Caco-2 (cell line): ENCODE measurements around the gene CIB2. TPM values are rescaled to one million over a fixed set of nuclear protein-coding genes. Genes with fewer than 3 reads are reported as not detected.

Source experiments
- Bru-seq: library from RNA; stranded (reverse); fragments of 400-500 nt; gene quantifications from one replicate; lab custom pipeline; 2021; lab: Mats Ljungman, UMichigan
- BruChase-seq, 2 experiments: library from RNA; stranded (reverse); fragments of 400-500 nt; gene quantifications; one replicate each; lab custom pipeline; 2021; lab: Mats Ljungman, UMichigan
- BruUV-seq: library from RNA; stranded (reverse); fragments of 400-500 nt; replicated peaks from 2 replicates; lab custom pipeline; 2021; lab: Mats Ljungman, UMichigan
- CTCF ChIA-PET: fragments of 300-600 bp; sonication (Branson Sonifier 250); formaldehyde crosslinking; loops from one replicate; lab custom pipeline; 2022; ENCODE audit warnings: antibody characterized with exemption; lab: Charles Lee
- POLR2A ChIA-PET: fragments of 300-600 bp; sonication (Branson Sonifier 250); formaldehyde crosslinking; loops from one replicate; lab custom pipeline; 2022; ENCODE audit warnings: antibody characterized with exemption; lab: Charles Lee
- DNase-seq, 2 experiments: peaks; one replicate each; pipeline versions ENCODE4 v3.0.0 to v3.0.0-alpha.2; 2020 to 2022
- H3K27me3 ChIP-seq: replicated peaks from 2 replicates; pipeline ENCODE4 v1.6.0; 2011; ENCODE audit warnings: low read length; ENCODE audit not compliant: control insufficient read depth, insufficient read depth
- H3K36me3 ChIP-seq: 2 replicates; pipeline ENCODE4 v1.5.1; 2011; ENCODE audit warnings: low read length; ENCODE audit not compliant: control insufficient read depth, insufficient read depth
- H3K4me1 ChIP-seq: fragments of 250-450 bp; sonication (Bioruptor Pico); 2 replicates; pipeline ENCODE4 v1.5.1; 2020; ENCODE audit warnings: mild to moderate bottlenecking
- H3K4me3 ChIP-seq: 2 replicates; pipeline ENCODE4 v1.5.1; 2011; ENCODE audit warnings: low read depth, mild to moderate bottlenecking, control low read depth, low read length
- H3K9me3 ChIP-seq: fragments of 250-450 bp; sonication (Bioruptor Pico); 2 replicates; pipeline ENCODE4 v1.5.1; 2020; ENCODE audit warnings: mild to moderate bottlenecking, moderate library complexity
- H3K27ac Mint-ChIP-seq: one replicate; pipeline ENCODE4 v1.8.0; 2022; ENCODE audit warnings: mixed read lengths; ENCODE audit not compliant: unreplicated experiment
- H3K27me3 Mint-ChIP-seq: one replicate; pipeline ENCODE4 v1.8.0; 2022; ENCODE audit warnings: mixed read lengths; ENCODE audit not compliant: insufficient read depth, unreplicated experiment
- H3K36me3 Mint-ChIP-seq: one replicate; pipeline ENCODE4 v1.8.0; 2022; ENCODE audit warnings: mild to moderate bottlenecking, mixed read lengths; ENCODE audit not compliant: insufficient read depth, unreplicated experiment
- H3K4me1 Mint-ChIP-seq: one replicate; pipeline ENCODE4 v1.8.0; 2022; ENCODE audit warnings: low read depth, mixed read lengths; ENCODE audit not compliant: unreplicated experiment
- H3K4me3 Mint-ChIP-seq: one replicate; pipeline ENCODE4 v1.8.0; 2022; ENCODE audit warnings: mild to moderate bottlenecking, moderate library complexity, mixed read lengths; ENCODE audit not compliant: unreplicated experiment
- H3K9me3 Mint-ChIP-seq: one replicate; pipeline ENCODE4 v1.8.0; 2022; ENCODE audit warnings: mixed read lengths; ENCODE audit not compliant: unreplicated experiment
- intact Hi-C: fragments of 100-400 bp; cut with micrococcal nuclease; formaldehyde crosslinking; loops from one replicate; pipeline ENCODE4 v1.10.0; 2022; ENCODE audit not compliant: unreplicated experiment
- long read RNA-seq: library from polyadenylated mRNA; stranded (forward); transcript quantifications from one replicate; pipeline ENCODE4 v2.0.0, GENCODE V29; 2022
- total RNA-seq: library from RNA; stranded (reverse); gene quantifications from 2 replicates; pipeline ENCODE4 v1.2.3, GENCODE V29; 2022
- TF ChIP-seq, protein P1 (sequence below), 2 experiments: fragments of 200-600 bp in 1 of 2; IDR thresholded peaks; 1 replicate in 1 of 2; 2 replicates in 1 of 2; pipeline versions ENCODE4 v1.5.1 to v1.8.0; 2011 to 2022; ENCODE audit warnings: antibody characterized with exemption in 1 of 2, control low read depth in 1 of 2, inconsistent platforms in 1 of 2, low read depth in 1 of 2, low read length in 1 of 2, mild to moderate bottlenecking in 1 of 2, moderate library complexity in 1 of 2; ENCODE audit not compliant: insufficient read depth in 1 of 2, severe bottlenecking in 1 of 2, unreplicated experiment in 1 of 2

The CIB2 gene
- 0.67 and 0.75 TPM in 2 replicates for total RNA-seq
- Bru-seq, nascent RNA = percentile 16 among the genes with signal in this experiment
- BruChase-seq, experiment 1, labeled RNA remaining after a 2-hour chase = percentile 13 among the genes with signal in this experiment
- percentile 10 among the genes with signal in this experiment for BruChase-seq, experiment 2, labeled RNA remaining after a 6-hour chase
- long read RNA-seq, partial matches to known transcripts = 0 of 1 reads
- long read RNA-seq, other reads (novel, unspliced or antisense) = 0 of 1 reads

DNA sequence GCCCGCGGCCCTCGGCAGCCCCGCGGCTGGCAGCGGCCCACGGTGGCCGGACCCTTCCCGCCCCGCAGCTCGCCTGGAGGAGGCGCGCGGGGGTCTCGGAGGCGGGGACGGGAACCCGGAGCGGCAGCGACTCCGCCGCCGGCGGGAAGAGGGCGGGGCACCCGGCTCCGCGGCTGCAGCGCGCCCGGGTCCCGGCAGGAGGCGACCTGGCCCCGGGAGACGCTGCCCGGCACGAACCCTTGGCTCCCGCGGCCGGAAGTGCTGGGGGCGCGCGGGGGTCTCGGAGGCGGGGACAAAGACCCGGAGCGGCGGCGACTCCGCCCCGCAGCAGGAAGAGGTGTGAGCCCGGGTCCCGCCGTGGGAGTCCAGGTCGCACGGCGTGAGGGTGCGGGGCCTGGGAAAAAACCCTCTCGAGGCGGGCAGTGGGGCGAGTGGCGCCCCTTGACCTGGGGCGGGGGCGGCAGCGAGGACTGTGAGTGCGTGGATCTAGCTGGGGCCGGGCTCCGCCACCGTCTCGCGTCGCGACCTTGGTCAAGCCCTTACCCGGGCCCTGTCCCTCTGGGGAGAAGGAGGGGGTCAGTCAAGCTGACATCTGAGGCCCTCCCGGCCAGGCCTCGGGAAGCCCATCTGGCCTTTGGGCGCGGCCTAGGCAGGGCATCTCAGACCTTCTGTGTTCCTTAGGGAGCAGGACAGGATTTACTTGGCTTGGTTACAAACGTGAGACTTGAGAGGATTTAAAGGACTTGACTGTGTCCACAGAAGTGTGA, at the start of gene CIB2:
TSS of gene CIB2 (minus strand) at position 151 of the 767 bp plus-strand sequence. CDS start 230 bp downstream, outside the sequence.
- no peaks in the 10 kb centered on the region for H3K9me3 Mint-ChIP-seq
- peak within 1 kb of the TSS; percentile 57 for H3K27ac Mint-ChIP-seq
- TF ChIP-seq, protein P1, sequence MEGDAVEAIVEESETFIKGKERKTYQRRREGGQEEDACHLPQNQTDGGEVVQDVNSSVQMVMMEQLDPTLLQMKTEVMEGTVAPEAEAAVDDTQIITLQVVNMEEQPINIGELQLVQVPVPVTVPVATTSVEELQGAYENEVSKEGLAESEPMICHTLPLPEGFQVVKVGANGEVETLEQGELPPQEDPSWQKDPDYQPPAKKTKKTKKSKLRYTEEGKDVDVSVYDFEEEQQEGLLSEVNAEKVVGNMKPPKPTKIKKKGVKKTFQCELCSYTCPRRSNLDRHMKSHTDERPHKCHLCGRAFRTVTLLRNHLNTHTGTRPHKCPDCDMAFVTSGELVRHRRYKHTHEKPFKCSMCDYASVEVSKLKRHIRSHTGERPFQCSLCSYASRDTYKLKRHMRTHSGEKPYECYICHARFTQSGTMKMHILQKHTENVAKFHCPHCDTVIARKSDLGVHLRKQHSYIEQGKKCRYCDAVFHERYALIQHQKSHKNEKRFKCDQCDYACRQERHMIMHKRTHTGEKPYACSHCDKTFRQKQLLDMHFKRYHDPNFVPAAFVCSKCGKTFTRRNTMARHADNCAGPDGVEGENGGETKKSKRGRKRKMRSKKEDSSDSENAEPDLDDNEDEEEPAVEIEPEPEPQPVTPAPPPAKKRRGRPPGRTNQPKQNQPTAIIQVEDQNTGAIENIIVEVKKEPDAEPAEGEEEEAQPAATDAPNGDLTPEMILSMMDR (IDR thresholded peaks at IDR 0.05; ENCODE audit: insufficient read depth in 1 of 2, low read depth in 1 of 2, low read length in 1 of 2, severe bottlenecking in 1 of 2, unreplicated experiment in 1 of 2) = peak; percentile 14 to 62
- Histone ChIP-seq H3K4me3 (peak within 1 kb of the TSS; percentile 69), H3K4me1 (peaks cover 18% of the 10 kb centered on the region), H3K27me3 (no peaks in the 10 kb centered on the region), H3K36me3 (no peaks in the 10 kb centered on the region), H3K9me3 (no peaks in the 10 kb centered on the region)
- peaks cover 6% of the 10 kb centered on the region for H3K36me3 Mint-ChIP-seq
- TSS peak; percentile 60 for BruUV-seq
- peaks cover 17% of the 10 kb centered on the region for H3K4me1 Mint-ChIP-seq
- ChIA-PET POLR2A (no interaction called here), CTCF (interaction anchor here (0.6 to 2.5 kb wide), 3 partner anchors 64 to 291 kb away, joined by 3 to 16 read pairs (median 3); no protein-coding TSS in a partner anchor)
- intact Hi-C loops = loop anchor here (1.0 to 5.0 kb wide), 3 partner anchors 18 to 111 kb away; partner anchors contain the start of gene IDH3A
- H3K27me3 Mint-ChIP-seq = no peaks in the 10 kb centered on the region
- peak; percentile 59 to 82 for DNase-seq
- H3K4me3 Mint-ChIP-seq = peak within 1 kb of the TSS; percentile 81

DNA sequence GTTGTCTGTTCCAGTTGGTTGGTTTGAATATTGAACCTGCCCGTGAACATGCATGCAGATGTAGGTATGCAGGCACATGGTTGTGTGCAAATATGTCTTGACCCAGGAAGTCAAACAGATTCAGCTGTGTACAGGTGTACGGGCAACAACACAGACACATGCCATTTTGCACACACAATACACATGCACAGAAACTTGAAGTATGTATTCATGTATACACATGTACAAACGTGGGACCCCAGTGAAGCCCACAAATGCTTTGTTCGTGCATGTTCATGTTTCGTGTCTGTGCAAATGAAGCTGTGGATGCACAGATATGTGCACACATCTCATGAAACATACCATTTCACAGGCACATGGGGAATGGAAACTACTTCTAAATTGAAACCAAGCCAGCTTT, 48.7 kb upstream of the CIB2 start:
- no peaks in the 10 kb centered on the region for H3K27me3 Mint-ChIP-seq
- intact Hi-C loops = no loop called here

More for the DNA sequence above, 48.7 kb upstream of the CIB2 start:
- Histone ChIP-seq H3K9me3 (no peaks in the 10 kb centered on the region), H3K36me3 (no peaks in the 10 kb centered on the region), H3K4me1 (no peaks in the 10 kb centered on the region), H3K27me3 (no peaks in the 10 kb centered on the region), H3K4me3 (no peak overlapping the region)
- BruUV-seq = no TSS peak
- H3K9me3 Mint-ChIP-seq = no peaks in the 10 kb centered on the region
- no peak overlapping the region for H3K27ac Mint-ChIP-seq
- DNase-seq = no peak
- no peak overlapping the region for H3K4me3 Mint-ChIP-seq
- no peaks in the 10 kb centered on the region for H3K4me1 Mint-ChIP-seq
- TF ChIP-seq, protein P1 (IDR thresholded peaks at IDR 0.05; ENCODE audit: insufficient read depth in 1 of 2, low read depth in 1 of 2, low read length in 1 of 2, severe bottlenecking in 1 of 2, unreplicated experiment in 1 of 2) = no peak
- ChIA-PET CTCF (interaction anchor here (0.7 kb wide), 1 partner anchor 15 kb away, joined by 3 read pairs; no protein-coding TSS in a partner anchor), POLR2A (no interaction called here)
- no peaks in the 10 kb centered on the region for H3K36me3 Mint-ChIP-seq
